ENCODE data around the gene KRTAP20-2. TPM values are rescaled to one million over a fixed set of nuclear protein-coding genes. Genes with fewer than 3 reads are reported as not detected.

KRTAP20-2 gene
- total RNA-seq, 1 donor from 2014 or later: not detected

- TF ChIP-seq CTCF (IDR thresholded peaks at IDR 0.05; ENCODE audit: insufficient read depth, low read depth, low read length) (no peak), EZH2 (IDR thresholded peaks at IDR 0.05; ENCODE audit: insufficient read depth, low read length) (no peak)
- no peaks in the 10 kb centered on the region for H3K36me3 ChIP-seq (ENCODE audit: insufficient read depth, low read length)
- H3K9me3 ChIP-seq (ENCODE audit: insufficient read depth, low read depth, low read length): peaks cover 6% of the 10 kb centered on the region
- H3K4me3 ChIP-seq (ENCODE audit: insufficient read depth, low read depth, low read length): no peak within 1 kb of the TSS
- H3K27ac Mint-ChIP-seq (ENCODE audit: unreplicated experiment): no peak within 1 kb of the TSS
- H3K4me3 Mint-ChIP-seq (ENCODE audit: unreplicated experiment): no peak within 1 kb of the TSS
- H2AFZ ChIP-seq (ENCODE audit: low read depth, low read length): no peak within 1 kb of the TSS
- H3K27me3 Mint-ChIP-seq (ENCODE audit: low read depth, unreplicated experiment): no peaks in the 10 kb centered on the region
- no peaks in the 10 kb centered on the region for H3K9me3 Mint-ChIP-seq (ENCODE audit: unreplicated experiment)
- H3K27me3 ChIP-seq (ENCODE audit: insufficient read depth, low read length): no peaks in the 10 kb centered on the region
- H3K36me3 Mint-ChIP-seq (ENCODE audit: low read depth, unreplicated experiment): no peaks in the 10 kb centered on the region
- no peak within 1 kb of the TSS for H3K9ac ChIP-seq (ENCODE audit: low read length)
- no peak within 1 kb of the TSS for H3K27ac ChIP-seq (ENCODE audit: low read depth, low read length)
- no peaks in the 10 kb centered on the region for H3K4me1 ChIP-seq (ENCODE audit: insufficient read depth, low read length)
- H3K4me1 Mint-ChIP-seq (ENCODE audit: low read depth, unreplicated experiment): no peaks in the 10 kb centered on the region
- DNase-seq (ENCODE audit: low read depth) (no peak), FAIRE-seq (no peak)
- no peaks in the 10 kb centered on the region for H3K79me2 ChIP-seq (ENCODE audit: insufficient read depth, low read length)
- no peaks in the 10 kb centered on the region for H4K20me1 ChIP-seq (ENCODE audit: insufficient read depth, low read length)
- no peak within 1 kb of the TSS for H3K4me2 ChIP-seq (ENCODE audit: low read length)
Observed at GRCh38 chr21:30598802-30599201, 36.2 kb upstream of the KRTAP20-2 start, which contains the start of gene KRTAP6-2. Gene KRTAP6-2, minus strand, starts transcription at chr21:30598902. Its CDS starts 28 bp downstream, at chr21:30598874.

GRCh38 chr21:30600787-30601186 is 34.2 kb upstream of the KRTAP20-2 start, which contains the start of gene KRTAP22-1:
Gene KRTAP22-1, plus strand, starts transcription at chr21:30601087.
- Mint-ChIP-seq H3K36me3 (ENCODE audit: low read depth, unreplicated experiment) (no peaks in the 10 kb centered on the region), H3K9me3 (ENCODE audit: unreplicated experiment) (no peaks in the 10 kb centered on the region), H3K27ac (ENCODE audit: unreplicated experiment) (no peak within 1 kb of the TSS), H3K4me3 (ENCODE audit: unreplicated experiment) (no peak within 1 kb of the TSS), H3K27me3 (ENCODE audit: low read depth, unreplicated experiment) (no peaks in the 10 kb centered on the region), H3K4me1 (ENCODE audit: low read depth, unreplicated experiment) (no peaks in the 10 kb centered on the region)
- DNase-seq (ENCODE audit: low read depth) (no peak), FAIRE-seq (no peak)
- Histone ChIP-seq H3K27me3 (ENCODE audit: insufficient read depth, low read length) (no peaks in the 10 kb centered on the region), H3K4me2 (ENCODE audit: low read length) (no peak within 1 kb of the TSS), H4K20me1 (ENCODE audit: insufficient read depth, low read length) (no peaks in the 10 kb centered on the region), H3K36me3 (ENCODE audit: insufficient read depth, low read length) (no peaks in the 10 kb centered on the region), H3K4me3 (ENCODE audit: insufficient read depth, low read depth, low read length) (no peak within 1 kb of the TSS), H3K9ac (ENCODE audit: low read length) (no peak within 1 kb of the TSS), H3K79me2 (ENCODE audit: insufficient read depth, low read length) (no peaks in the 10 kb centered on the region), H3K27ac (ENCODE audit: low read depth, low read length) (no peak within 1 kb of the TSS), H3K4me1 (ENCODE audit: insufficient read depth, low read length) (no peaks in the 10 kb centered on the region), H2AFZ (ENCODE audit: low read depth, low read length) (no peak within 1 kb of the TSS), H3K9me3 (ENCODE audit: insufficient read depth, low read depth, low read length) (peaks cover 6% of the 10 kb centered on the region)
- TF ChIP-seq EZH2 (IDR thresholded peaks at IDR 0.05; ENCODE audit: insufficient read depth, low read length) (no peak), CTCF (IDR thresholded peaks at IDR 0.05; ENCODE audit: insufficient read depth, low read depth, low read length) (no peak)

GRCh38 chr21:30605968-30606367 is 29.0 kb upstream of the KRTAP20-2 start:
- Mint-ChIP-seq H3K4me3 (ENCODE audit: unreplicated experiment) (no peak overlapping the region), H3K9me3 (ENCODE audit: unreplicated experiment) (no peaks in the 10 kb centered on the region)
- no peak for FAIRE-seq

More at GRCh38 chr21:30605968-30606367, 29.0 kb upstream of the KRTAP20-2 start:
- Histone ChIP-seq H3K9me3 (ENCODE audit: insufficient read depth, low read depth, low read length) (peaks cover 2% of the 10 kb centered on the region), H2AFZ (ENCODE audit: low read depth, low read length) (no peak overlapping the region), H4K20me1 (ENCODE audit: insufficient read depth, low read length) (no peaks in the 10 kb centered on the region), H3K4me1 (ENCODE audit: insufficient read depth, low read length) (no peaks in the 10 kb centered on the region), H3K4me3 (ENCODE audit: insufficient read depth, low read depth, low read length) (no peak overlapping the region), H3K36me3 (ENCODE audit: insufficient read depth, low read length) (no peaks in the 10 kb centered on the region), H3K27me3 (ENCODE audit: insufficient read depth, low read length) (no peaks in the 10 kb centered on the region), H3K9ac (ENCODE audit: low read length) (no peak overlapping the region), H3K27ac (ENCODE audit: low read depth, low read length) (no peak overlapping the region), H3K4me2 (ENCODE audit: low read length) (no peak overlapping the region), H3K79me2 (ENCODE audit: insufficient read depth, low read length) (no peaks in the 10 kb centered on the region)
- Mint-ChIP-seq H3K27ac (ENCODE audit: unreplicated experiment) (no peak overlapping the region), H3K27me3 (ENCODE audit: low read depth, unreplicated experiment) (no peaks in the 10 kb centered on the region), H3K4me1 (ENCODE audit: low read depth, unreplicated experiment) (no peaks in the 10 kb centered on the region), H3K36me3 (ENCODE audit: low read depth, unreplicated experiment) (no peaks in the 10 kb centered on the region)
- TF ChIP-seq EZH2 (IDR thresholded peaks at IDR 0.05; ENCODE audit: insufficient read depth, low read length): no peak
- no peak for TF ChIP-seq CTCF (IDR thresholded peaks at IDR 0.05; ENCODE audit: insufficient read depth, low read depth, low read length)
- DNase-seq (ENCODE audit: low read depth): no peak

Measured in astrocyte (in vitro differentiated cells and primary cell).